ENCODE results near the gene NT5C3A. TPM values are rescaled to one million over a fixed set of nuclear protein-coding genes. Genes with fewer than 3 reads are reported as not detected.
"Not testable (repeated sequence)": the region's sequence is repeated elsewhere in the genome, so short reads cannot be mapped to it uniquely, and the experiment has no call there.

NT5C3A gene
- total RNA-seq, 2 experiments from 2014 or later = 31.5 to 33.3 TPM

GRCh38 chr7:32979902-32980301, 82.7 kb downstream of the NT5C3A start:
- H3K4me1 Mint-ChIP-seq (ENCODE audit: low read depth); H3K27me3 ChIP-seq (ENCODE audit: control insufficient read depth in 1 of 2, insufficient read depth in 2 of 2, low read length in 2 of 2); H3K27me3 Mint-ChIP-seq; CTCF ChIA-PET; ATAC-seq (ENCODE audit: poor library complexity); intact Hi-C loops (cut with DNase I, micrococcal nuclease); H3K4me3 ChIP-seq (ENCODE audit: low read length); H3K9me3 Mint-ChIP-seq; DNase-seq; H3K36me3 Mint-ChIP-seq (ENCODE audit: low read depth); H3K27ac ChIP-seq (ENCODE audit: low read depth in 1 of 2, low read length in 2 of 2); H3K4me1 ChIP-seq (ENCODE audit: insufficient read depth, low read length); H3K4me3 Mint-ChIP-seq; POLR2A ChIA-PET; H3K27ac Mint-ChIP-seq; H3K9me3 ChIP-seq (ENCODE audit: control insufficient read depth in 1 of 2, insufficient read depth in 1 of 2, low read length in 2 of 2); H3K36me3 ChIP-seq (ENCODE audit: insufficient read depth, low read length): not testable (repeated sequence)

- H3K4me3 Mint-ChIP-seq; intact Hi-C loops (cut with DNase I, micrococcal nuclease); DNase-seq: not testable (repeated sequence)
Measured at GRCh38 chr7:32979246-32979645, 83.3 kb downstream of the NT5C3A start.

GRCh38 chr7:32977159-32977558, 85.4 kb downstream of the NT5C3A start:
- POLR2A ChIA-PET; H3K36me3 Mint-ChIP-seq (ENCODE audit: low read depth); H3K4me1 Mint-ChIP-seq (ENCODE audit: low read depth); H3K4me3 ChIP-seq (ENCODE audit: low read length); H3K36me3 ChIP-seq (ENCODE audit: insufficient read depth, low read length); H3K27me3 ChIP-seq (ENCODE audit: control insufficient read depth in 1 of 2, insufficient read depth in 2 of 2, low read length in 2 of 2); H3K4me1 ChIP-seq (ENCODE audit: insufficient read depth, low read length); H3K27ac Mint-ChIP-seq; H3K9me3 ChIP-seq (ENCODE audit: control insufficient read depth in 1 of 2, insufficient read depth in 1 of 2, low read length in 2 of 2); ATAC-seq (ENCODE audit: poor library complexity); H3K27ac ChIP-seq (ENCODE audit: low read depth in 1 of 2, low read length in 2 of 2); CTCF ChIA-PET; DNase-seq; H3K27me3 Mint-ChIP-seq; H3K9me3 Mint-ChIP-seq; intact Hi-C loops (cut with DNase I, micrococcal nuclease); H3K4me3 Mint-ChIP-seq: not testable (repeated sequence)

More at GRCh38 chr7:32979246-32979645, 83.3 kb downstream of the NT5C3A start:
- CTCF ChIA-PET; H3K36me3 Mint-ChIP-seq (ENCODE audit: low read depth); POLR2A ChIA-PET; H3K27me3 Mint-ChIP-seq; ATAC-seq (ENCODE audit: poor library complexity); H3K27me3 ChIP-seq (ENCODE audit: control insufficient read depth in 1 of 2, insufficient read depth in 2 of 2, low read length in 2 of 2); H3K9me3 Mint-ChIP-seq; H3K4me3 ChIP-seq (ENCODE audit: low read length); H3K36me3 ChIP-seq (ENCODE audit: insufficient read depth, low read length); H3K27ac ChIP-seq (ENCODE audit: low read depth in 1 of 2, low read length in 2 of 2); H3K4me1 ChIP-seq (ENCODE audit: insufficient read depth, low read length); H3K27ac Mint-ChIP-seq; H3K4me1 Mint-ChIP-seq (ENCODE audit: low read depth); H3K9me3 ChIP-seq (ENCODE audit: control insufficient read depth in 1 of 2, insufficient read depth in 1 of 2, low read length in 2 of 2): not testable (repeated sequence)

- H3K9me3 Mint-ChIP-seq; intact Hi-C loops (cut with DNase I, micrococcal nuclease); H3K27me3 ChIP-seq (ENCODE audit: control insufficient read depth in 1 of 2, insufficient read depth in 2 of 2, low read length in 2 of 2); H3K4me1 Mint-ChIP-seq (ENCODE audit: low read depth); H3K36me3 ChIP-seq (ENCODE audit: insufficient read depth, low read length); POLR2A ChIA-PET; H3K27ac Mint-ChIP-seq; H3K4me3 Mint-ChIP-seq; DNase-seq; H3K4me3 ChIP-seq (ENCODE audit: low read length); CTCF ChIA-PET; H3K4me1 ChIP-seq (ENCODE audit: insufficient read depth, low read length); H3K27ac ChIP-seq (ENCODE audit: low read depth in 1 of 2, low read length in 2 of 2); H3K36me3 Mint-ChIP-seq (ENCODE audit: low read depth); ATAC-seq (ENCODE audit: poor library complexity); H3K9me3 ChIP-seq (ENCODE audit: control insufficient read depth in 1 of 2, insufficient read depth in 1 of 2, low read length in 2 of 2); H3K27me3 Mint-ChIP-seq: not testable (repeated sequence)
Measured at GRCh38 chr7:32971967-32972366, 90.6 kb downstream of the NT5C3A start.

- H3K27ac ChIP-seq (ENCODE audit: low read depth in 1 of 2, low read length in 2 of 2); H3K27me3 ChIP-seq (ENCODE audit: control insufficient read depth in 1 of 2, insufficient read depth in 2 of 2, low read length in 2 of 2); H3K4me1 Mint-ChIP-seq (ENCODE audit: low read depth); H3K9me3 Mint-ChIP-seq; CTCF ChIA-PET; H3K27me3 Mint-ChIP-seq; H3K36me3 ChIP-seq (ENCODE audit: insufficient read depth, low read length); H3K4me3 ChIP-seq (ENCODE audit: low read length); intact Hi-C loops (cut with DNase I, micrococcal nuclease); H3K27ac Mint-ChIP-seq; H3K9me3 ChIP-seq (ENCODE audit: control insufficient read depth in 1 of 2, insufficient read depth in 1 of 2, low read length in 2 of 2); POLR2A ChIA-PET; DNase-seq; H3K36me3 Mint-ChIP-seq (ENCODE audit: low read depth); ATAC-seq (ENCODE audit: poor library complexity); H3K4me1 ChIP-seq (ENCODE audit: insufficient read depth, low read length); H3K4me3 Mint-ChIP-seq: not testable (repeated sequence)
Measured at GRCh38 chr7:32967268-32967582, 95.4 kb downstream of the NT5C3A start.

- H3K4me3 Mint-ChIP-seq; H3K4me3 ChIP-seq (ENCODE audit: low read length); intact Hi-C loops (cut with DNase I, micrococcal nuclease); DNase-seq; H3K27ac ChIP-seq (ENCODE audit: low read depth in 1 of 2, low read length in 2 of 2); H3K9me3 ChIP-seq (ENCODE audit: control insufficient read depth in 1 of 2, insufficient read depth in 1 of 2, low read length in 2 of 2); H3K36me3 Mint-ChIP-seq (ENCODE audit: low read depth); H3K27ac Mint-ChIP-seq; H3K36me3 ChIP-seq (ENCODE audit: insufficient read depth, low read length); POLR2A ChIA-PET; H3K4me1 ChIP-seq (ENCODE audit: insufficient read depth, low read length); ATAC-seq (ENCODE audit: poor library complexity); H3K9me3 Mint-ChIP-seq; H3K27me3 ChIP-seq (ENCODE audit: control insufficient read depth in 1 of 2, insufficient read depth in 2 of 2, low read length in 2 of 2); H3K4me1 Mint-ChIP-seq (ENCODE audit: low read depth); CTCF ChIA-PET; H3K27me3 Mint-ChIP-seq: not testable (repeated sequence)
Measured at GRCh38 chr7:32966489-32967267, 95.9 kb downstream of the NT5C3A start.

- ATAC-seq (ENCODE audit: poor library complexity) = peak; percentile 77
- peak in 2 of 14 experiments; percentile 3 to 23 for DNase-seq
- H3K36me3 Mint-ChIP-seq (ENCODE audit: low read depth); H3K4me3 Mint-ChIP-seq; POLR2A ChIA-PET; H3K9me3 ChIP-seq (ENCODE audit: control insufficient read depth in 1 of 2, insufficient read depth in 1 of 2, low read length in 2 of 2); H3K27ac ChIP-seq (ENCODE audit: low read depth in 1 of 2, low read length in 2 of 2); H3K36me3 ChIP-seq (ENCODE audit: insufficient read depth, low read length); H3K4me1 Mint-ChIP-seq (ENCODE audit: low read depth); H3K4me3 ChIP-seq (ENCODE audit: low read length); H3K27ac Mint-ChIP-seq; H3K4me1 ChIP-seq (ENCODE audit: insufficient read depth, low read length); H3K9me3 Mint-ChIP-seq; H3K27me3 ChIP-seq (ENCODE audit: control insufficient read depth in 1 of 2, insufficient read depth in 2 of 2, low read length in 2 of 2): not testable (repeated sequence)
- intact Hi-C loops (cut with DNase I, micrococcal nuclease) = loop anchor here (1.0 to 2.0 kb wide), 2 partner anchors 86 to 144 kb away; partner anchors contain the start of gene RP9 (in 1 of the 2)
- peaks cover 20% of the 10 kb centered on the region for H3K27me3 Mint-ChIP-seq
- CTCF ChIA-PET = interaction anchor here (0.7 kb wide), 1 partner anchor 143 kb away, joined by 3 read pairs; no protein-coding TSS in a partner anchor
Measured at GRCh38 chr7:32964461-32965159, 98.0 kb downstream of the NT5C3A start.

Measured in CD4-positive, alpha-beta T cell (primary cell).